ENCODE data around the gene KDM1A. TPM values are rescaled to one million over a fixed set of nuclear protein-coding genes. Genes with fewer than 3 reads are reported as not detected.

KDM1A gene
- total RNA-seq, 4 donors from 2014 or later = 45.5 to 49.2 (median 47.5) TPM

- no peak overlapping the region for H3K4me3 ChIP-seq
- peaks cover 7% of the 10 kb centered on the region for H3K36me3 ChIP-seq
- H3K27ac ChIP-seq = peak overlapping the region; percentile 30
- no peaks in the 10 kb centered on the region for H3K9me3 ChIP-seq
- DNase-seq (ENCODE audit: low spot score in 2 of 2) = no peak
- 58% methylated on average over 2 of the region's 2 CpGs for WGBS
- peaks cover 52% of the 10 kb centered on the region for H3K4me1 ChIP-seq
- H3K27me3 ChIP-seq = no peaks in the 10 kb centered on the region
- TF ChIP-seq POLR2A (IDR thresholded peaks at IDR 0.05) (no peak), EP300 (IDR thresholded peaks at IDR 0.05) (no peak), POLR2AphosphoS5 (IDR thresholded peaks at IDR 0.05) (no peak), CTCF (IDR thresholded peaks at IDR 0.05) (no peak)
Measured at GRCh38 chr1:23101887-23102286, 82.6 kb downstream of the KDM1A start.

GRCh38 chr1:23102289-23102688 lies 83.0 kb downstream of the KDM1A start:
- H3K36me3 ChIP-seq = peaks cover 4% of the 10 kb centered on the region
- DNase-seq (ENCODE audit: low spot score in 2 of 2) = no peak
- H3K27me3 ChIP-seq = no peaks in the 10 kb centered on the region
- no peak overlapping the region for H3K4me3 ChIP-seq
- TF ChIP-seq CTCF (IDR thresholded peaks at IDR 0.05) = no peak
- TF ChIP-seq POLR2AphosphoS5 (IDR thresholded peaks at IDR 0.05) = no peak
- no peak for TF ChIP-seq EP300 (IDR thresholded peaks at IDR 0.05)
- TF ChIP-seq POLR2A (IDR thresholded peaks at IDR 0.05) = no peak
- H3K27ac ChIP-seq = peak overlapping the region; percentile 52
- 6% methylated on average over 1 of the region's 1 CpG for WGBS
- H3K4me1 ChIP-seq = peaks cover 52% of the 10 kb centered on the region
- H3K9me3 ChIP-seq = no peaks in the 10 kb centered on the region

GRCh38 chr1:23103001-23103889 lies 84.0 kb downstream of the KDM1A start:
- WGBS = 64% methylated on average over 10 of the region's 10 CpGs
- Histone ChIP-seq H3K4me3 (no peak overlapping the region), H3K9me3 (no peaks in the 10 kb centered on the region), H3K27me3 (no peaks in the 10 kb centered on the region), H3K27ac (peak overlapping the region; percentile 52), H3K36me3 (peaks cover 6% of the 10 kb centered on the region), H3K4me1 (peaks cover 48% of the 10 kb centered on the region)
- TF ChIP-seq POLR2A (IDR thresholded peaks at IDR 0.05) (no peak), CTCF (IDR thresholded peaks at IDR 0.05) (no peak), POLR2AphosphoS5 (IDR thresholded peaks at IDR 0.05) (no peak), EP300 (IDR thresholded peaks at IDR 0.05) (no peak)
- no peak for DNase-seq (ENCODE audit: low spot score in 2 of 2)

GRCh38 chr1:23108918-23109533 lies 89.8 kb downstream of the KDM1A start:
- Histone ChIP-seq H3K27me3 (no peaks in the 10 kb centered on the region), H3K9me3 (no peaks in the 10 kb centered on the region), H3K4me1 (peaks cover 21% of the 10 kb centered on the region), H3K36me3 (peaks cover 7% of the 10 kb centered on the region), H3K27ac (no peak overlapping the region), H3K4me3 (no peak overlapping the region)
- TF ChIP-seq CTCF (IDR thresholded peaks at IDR 0.05) (no peak), EP300 (IDR thresholded peaks at IDR 0.05) (no peak), POLR2AphosphoS5 (IDR thresholded peaks at IDR 0.05) (no peak), POLR2A (IDR thresholded peaks at IDR 0.05) (no peak)
- WGBS = 98% methylated on average over 4 of the region's 4 CpGs
- DNase-seq (ENCODE audit: low spot score in 2 of 2) = no peak

GRCh38 chr1:23110391-23110790 lies 91.1 kb downstream of the KDM1A start:
- TF ChIP-seq EP300 (IDR thresholded peaks at IDR 0.05) = no peak
- no peak for TF ChIP-seq CTCF (IDR thresholded peaks at IDR 0.05)
- no peak for TF ChIP-seq POLR2AphosphoS5 (IDR thresholded peaks at IDR 0.05)
- no peak for TF ChIP-seq POLR2A (IDR thresholded peaks at IDR 0.05)
- Histone ChIP-seq H3K27me3 (no peaks in the 10 kb centered on the region), H3K36me3 (peaks cover 7% of the 10 kb centered on the region), H3K9me3 (no peaks in the 10 kb centered on the region), H3K4me3 (no peak overlapping the region), H3K4me1 (peaks cover 35% of the 10 kb centered on the region), H3K27ac (no peak overlapping the region)
- WGBS = 89% methylated on average over 5 of the region's 5 CpGs
- no peak for DNase-seq (ENCODE audit: low spot score in 2 of 2)

Data from suprapubic skin (tissue), 4 donors.